ENCODE data around the gene ZBTB49.

- no peak for TF ChIP-seq POLR2A (IDR thresholded peaks at IDR 0.05; ENCODE audit: low read depth, low read length)
- no peak for TF ChIP-seq EZH2 (IDR thresholded peaks at IDR 0.05; ENCODE audit: borderline replicate concordance, low read depth, low read length, severe bottlenecking)
- no peak for TF ChIP-seq CTCF (IDR thresholded peaks at IDR 0.05; ENCODE audit: extremely low read depth in 1 of 2, insufficient read depth in 1 of 2, low read depth in 1 of 2, low read length in 2 of 2)
- no peak for TF ChIP-seq POLR2AphosphoS5 (IDR thresholded peaks at IDR 0.05; ENCODE audit: insufficient read depth, low read depth, low read length)
- TF ChIP-seq MYC (IDR thresholded peaks at IDR 0.05; ENCODE audit: low read depth, low read length), result no peak
- no peak for TF ChIP-seq MAX (IDR thresholded peaks at IDR 0.05; ENCODE audit: insufficient read depth, insufficient read length)
- TF ChIP-seq FOS (IDR thresholded peaks at IDR 0.05; ENCODE audit: borderline replicate concordance, insufficient read depth, low read length), result no peak
- no peak for TF ChIP-seq JUN (IDR thresholded peaks at IDR 0.05; ENCODE audit: borderline replicate concordance, insufficient read depth, insufficient read length, low read depth)
- no peak for TF ChIP-seq GATA2 (IDR thresholded peaks at IDR 0.05; ENCODE audit: insufficient read depth, insufficient read length, low read depth, low read length)
These were observed 2.0 kb upstream of the ZBTB49 start for GRCh38 chr4:4288098-4288497.

Data from endothelial cell of umbilical vein (primary cell).